NCI-H1694 treated with DMSO at 0.1 percent for 48 hours (cell line): ENCODE results near the gene OR10H2.
"Not testable (repeated sequence)": the region's sequence is repeated elsewhere in the genome, so short reads cannot be mapped to it uniquely, and the experiment has no call there.

Experiments used
- DNase-seq: peaks from one replicate; lab custom pipeline; 2025; lab: John Stamatoyannopoulos, UW

The OR10H2 gene

GRCh38 chr19:15769586-15769985 is 41.8 kb downstream of the OR10H2 start:
- DNase-seq = no peak

GRCh38 chr19:15774159-15774558 is 46.3 kb downstream of the OR10H2 start:
- DNase-seq = not testable (repeated sequence)

- DNase-seq = no peak
These were observed 47.4 kb downstream of the OR10H2 start for GRCh38 chr19:15775249-15775648.

GRCh38 chr19:15776264-15776663 is 48.4 kb downstream of the OR10H2 start:
- no peak for DNase-seq

GRCh38 chr19:15776991-15777970 is 49.5 kb downstream of the OR10H2 start:
- no peak for DNase-seq
